KMS-11 (cell line): ENCODE measurements around the gene DGKB.

Experiments
- H2AFZ ChIP-seq: fragments of 200-600 bp; sonication (generic); 2 replicates; pipeline ENCODE4 v1.6.1; 2016; ENCODE audit warnings: antibody characterized with exemption, mixed run types, low read depth
- H3K27ac ChIP-seq: fragments of 200-600 bp; sonication (generic); 2 replicates; pipeline ENCODE4 v1.6.1; 2016; ENCODE audit warnings: mild to moderate bottlenecking, mixed run types
- H3K27me3 ChIP-seq: fragments of 200-600 bp; sonication (generic); 2 replicates; pipeline ENCODE4 v1.6.1; 2017; ENCODE audit warnings: mild to moderate bottlenecking, low read depth, mixed run types, moderate library complexity; ENCODE audit not compliant: insufficient read depth
- H3K36me3 ChIP-seq: fragments of 200-600 bp; sonication (generic); 2 replicates; pipeline ENCODE4 v1.6.1; 2017; ENCODE audit warnings: mild to moderate bottlenecking, mixed run types; ENCODE audit not compliant: insufficient read depth
- H3K4me1 ChIP-seq: fragments of 200-600 bp; sonication (generic); 2 replicates; pipeline ENCODE4 v1.6.1; 2016; ENCODE audit warnings: mild to moderate bottlenecking, low read depth, mixed run types; ENCODE audit not compliant: poor library complexity, severe bottlenecking
- H3K4me2 ChIP-seq: fragments of 200-600 bp; sonication (generic); 2 replicates; pipeline ENCODE4 v1.7.0; 2016; ENCODE audit warnings: mild to moderate bottlenecking, mixed run types
- H3K4me3 ChIP-seq: fragments of 200-600 bp; sonication (generic); IDR thresholded peaks from 2 replicates; pipeline ENCODE4 v1.6.1; 2017; ENCODE audit warnings: low read depth, low read length, mixed read lengths; ENCODE audit not compliant: insufficient read depth
- H3K79me2 ChIP-seq: fragments of 200-600 bp; sonication (generic); 2 replicates; pipeline ENCODE4 v1.6.1; 2016; ENCODE audit warnings: low read depth, mixed run types; ENCODE audit not compliant: insufficient read depth
- H3K9ac ChIP-seq: fragments of 200-600 bp; sonication (generic); 2 replicates; pipeline ENCODE4 v1.6.1; 2016; ENCODE audit warnings: mild to moderate bottlenecking, mixed run types
- H4K20me1 ChIP-seq: fragments of 200-600 bp; sonication (generic); 2 replicates; pipeline ENCODE4 v1.6.1; 2016; ENCODE audit warnings: mild to moderate bottlenecking, mixed run types; ENCODE audit not compliant: insufficient read depth
- CTCF ChIP-seq: fragments of 200-600 bp; sonication (generic); conservative IDR thresholded peaks from 2 replicates; pipeline ENCODE4 v1.6.1; 2017; ENCODE audit warnings: low read depth, mild to moderate bottlenecking, antibody characterized with exemption, low read length, moderate library complexity, mixed read lengths

The DGKB gene

GRCh38 chr7:14902589-14903067, at the start of gene DGKB:
DGKB (minus strand) TSS chr7:14902751.
- TF ChIP-seq CTCF = no peak
- Histone ChIP-seq H3K9ac (no peak within 1 kb of the TSS), H3K36me3 (no peaks in the 10 kb centered on the region), H4K20me1 (no peaks in the 10 kb centered on the region), H3K79me2 (no peaks in the 10 kb centered on the region), H3K4me2 (no peak within 1 kb of the TSS), H3K27ac (no peak within 1 kb of the TSS), H3K4me1 (no peaks in the 10 kb centered on the region), H2AFZ (no peak within 1 kb of the TSS), H3K27me3 (no peaks in the 10 kb centered on the region), H3K4me3 (no peak within 1 kb of the TSS)

GRCh38 chr7:14950013-14950412, 47.5 kb upstream of the DGKB start:
- no peak overlapping the region for H3K9ac ChIP-seq
- no peaks in the 10 kb centered on the region for H4K20me1 ChIP-seq
- H3K79me2 ChIP-seq = no peaks in the 10 kb centered on the region
- H3K4me2 ChIP-seq = no peak overlapping the region
- no peaks in the 10 kb centered on the region for H3K27me3 ChIP-seq
- no peak overlapping the region for H3K4me3 ChIP-seq
- H3K27ac ChIP-seq = no peak overlapping the region
- no peaks in the 10 kb centered on the region for H3K36me3 ChIP-seq
- no peak overlapping the region for H2AFZ ChIP-seq
- H3K4me1 ChIP-seq = no peaks in the 10 kb centered on the region
- TF ChIP-seq CTCF = no peak

GRCh38 chr7:14938181-14938580, 35.6 kb upstream of the DGKB start:
- Histone ChIP-seq H3K9ac (no peak overlapping the region), H3K4me1 (no peaks in the 10 kb centered on the region), H2AFZ (no peak overlapping the region), H3K27me3 (no peaks in the 10 kb centered on the region), H4K20me1 (no peaks in the 10 kb centered on the region), H3K4me3 (no peak overlapping the region), H3K4me2 (no peak overlapping the region), H3K36me3 (no peaks in the 10 kb centered on the region), H3K27ac (no peak overlapping the region), H3K79me2 (no peaks in the 10 kb centered on the region)
- TF ChIP-seq CTCF = no peak

GRCh38 chr7:14937581-14937980, 35.0 kb upstream of the DGKB start:
- Histone ChIP-seq H3K4me2 (no peak overlapping the region), H3K79me2 (no peaks in the 10 kb centered on the region), H3K36me3 (no peaks in the 10 kb centered on the region), H3K4me3 (no peak overlapping the region), H2AFZ (no peak overlapping the region), H4K20me1 (no peaks in the 10 kb centered on the region), H3K9ac (no peak overlapping the region), H3K27me3 (no peaks in the 10 kb centered on the region), H3K27ac (no peak overlapping the region), H3K4me1 (no peaks in the 10 kb centered on the region)
- no peak for TF ChIP-seq CTCF
